ES-I3 (cell line): Measurements from ENCODE around the gene CEBPB.

Source experiments
- H3K36me3 ChIP-seq: 2 replicates; pipeline ENCODE4 v1.6.1; 2013; ENCODE audit warnings: mild to moderate bottlenecking, low read length, control low read depth, moderate library complexity; ENCODE audit not compliant: insufficient read depth
- H3K4me1 ChIP-seq: 2 replicates; pipeline ENCODE4 v1.6.1; 2013; ENCODE audit warnings: mild to moderate bottlenecking, control low read depth, low read length; ENCODE audit not compliant: insufficient read depth
- H3K9ac ChIP-seq: 2 replicates; pipeline ENCODE4 v1.6.1; 2013; ENCODE audit warnings: low read depth, mild to moderate bottlenecking, low read length, moderate library complexity
- H3K9me3 ChIP-seq: 2 replicates; pipeline ENCODE4 v1.6.1; 2013; ENCODE audit warnings: mild to moderate bottlenecking, low read length, moderate library complexity; ENCODE audit not compliant: control insufficient read depth, insufficient read depth

The CEBPB gene

DNA sequence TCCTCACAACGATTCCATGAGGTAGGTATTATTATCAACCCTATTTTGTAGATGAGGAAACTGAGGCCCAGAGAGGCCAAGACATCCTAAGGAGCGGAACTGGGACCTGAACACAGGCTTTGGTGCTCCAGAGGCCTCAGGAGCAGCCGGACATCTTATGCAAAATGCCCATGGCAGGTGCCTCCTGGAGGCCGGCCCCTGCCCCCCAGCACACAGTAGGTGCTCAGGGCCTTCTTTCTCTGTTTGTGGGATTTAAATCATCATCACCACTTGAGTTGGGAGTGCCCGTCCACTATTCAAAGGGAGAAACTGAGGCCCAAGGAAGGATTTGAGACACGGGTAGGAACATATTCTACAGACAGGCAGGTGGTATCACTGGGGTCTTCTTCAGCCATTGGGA is 41.2 kb downstream of the CEBPB start:
- Histone ChIP-seq H3K9me3 (no peaks in the 10 kb centered on the region), H3K36me3 (no peaks in the 10 kb centered on the region), H3K4me1 (no peaks in the 10 kb centered on the region), H3K9ac (no peak overlapping the region)

DNA sequence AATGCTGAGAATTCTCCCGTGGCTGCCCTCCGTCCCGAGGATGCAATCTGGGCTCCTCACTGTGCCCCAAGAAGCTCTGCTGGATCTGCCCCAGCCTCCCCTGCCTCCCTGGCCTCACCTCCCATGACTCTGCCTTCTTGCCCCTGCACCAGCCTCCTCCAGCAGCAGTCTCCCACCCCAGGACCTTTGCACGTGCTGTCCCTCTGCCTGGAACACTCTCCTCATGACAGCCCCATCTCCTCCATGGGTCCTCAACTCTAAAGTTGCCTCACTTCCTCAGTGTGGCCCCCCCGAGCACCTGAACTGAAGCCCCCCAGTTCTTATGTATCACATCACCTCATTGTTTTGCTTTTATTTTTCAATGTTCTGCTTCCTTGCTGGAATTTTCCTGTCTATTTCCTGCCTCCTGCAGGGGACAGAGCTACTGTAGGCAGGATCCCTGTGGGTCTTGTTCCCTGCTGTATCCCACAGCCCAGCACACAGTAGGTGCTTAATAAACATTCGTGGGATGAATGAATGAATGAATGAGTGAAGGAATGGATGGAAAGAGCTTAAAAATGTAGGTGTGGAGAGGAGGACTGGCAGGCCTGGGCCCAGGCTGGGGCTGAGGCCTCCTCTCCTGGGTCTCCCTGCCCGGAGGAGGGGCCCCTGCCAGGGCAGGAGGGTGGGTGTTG is 42.2 kb downstream of the CEBPB start:
- no peaks in the 10 kb centered on the region for H3K4me1 ChIP-seq
- H3K36me3 ChIP-seq, result no peaks in the 10 kb centered on the region
- H3K9me3 ChIP-seq, result no peaks in the 10 kb centered on the region
- no peak overlapping the region for H3K9ac ChIP-seq

- H3K36me3 ChIP-seq, result no peaks in the 10 kb centered on the region
- H3K4me1 ChIP-seq, result no peaks in the 10 kb centered on the region
- H3K9me3 ChIP-seq, result no peaks in the 10 kb centered on the region
- H3K9ac ChIP-seq, result no peak overlapping the region
Observed at GRCh38 chr20:50233325-50234212, 42.9 kb downstream of the CEBPB start.

DNA sequence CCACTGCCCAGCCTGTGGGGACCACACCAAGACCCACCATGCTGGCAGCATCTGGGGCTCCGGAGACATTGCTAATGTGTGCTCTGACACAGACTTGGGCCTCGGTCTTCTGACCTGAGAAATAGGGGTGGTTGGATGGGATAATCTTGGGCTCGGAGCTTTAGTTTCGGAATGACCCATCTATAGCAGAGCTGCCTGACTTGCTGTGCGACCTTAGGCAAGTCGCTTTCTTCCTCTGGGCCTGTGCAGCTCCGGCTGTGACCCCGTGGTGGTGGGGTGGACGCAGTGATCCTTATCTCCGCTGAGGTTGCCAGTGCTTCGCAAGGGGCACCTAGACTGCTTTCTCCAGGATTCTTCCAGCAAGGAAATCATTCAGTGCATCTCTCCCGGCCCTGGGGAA is 43.7 kb downstream of the CEBPB start:
- no peak overlapping the region for H3K9ac ChIP-seq
- no peaks in the 10 kb centered on the region for H3K4me1 ChIP-seq
- no peaks in the 10 kb centered on the region for H3K9me3 ChIP-seq
- no peaks in the 10 kb centered on the region for H3K36me3 ChIP-seq

GRCh38 chr20:50237349-50237748 is 46.7 kb downstream of the CEBPB start:
- Histone ChIP-seq H3K9ac (no peak overlapping the region), H3K4me1 (no peaks in the 10 kb centered on the region), H3K36me3 (no peaks in the 10 kb centered on the region), H3K9me3 (no peaks in the 10 kb centered on the region)

- no peak overlapping the region for H3K9ac ChIP-seq
- no peaks in the 10 kb centered on the region for H3K36me3 ChIP-seq
- H3K4me1 ChIP-seq, result no peaks in the 10 kb centered on the region
- H3K9me3 ChIP-seq, result no peaks in the 10 kb centered on the region
Observed at GRCh38 chr20:50238081-50238800, 47.6 kb downstream of the CEBPB start.

DNA sequence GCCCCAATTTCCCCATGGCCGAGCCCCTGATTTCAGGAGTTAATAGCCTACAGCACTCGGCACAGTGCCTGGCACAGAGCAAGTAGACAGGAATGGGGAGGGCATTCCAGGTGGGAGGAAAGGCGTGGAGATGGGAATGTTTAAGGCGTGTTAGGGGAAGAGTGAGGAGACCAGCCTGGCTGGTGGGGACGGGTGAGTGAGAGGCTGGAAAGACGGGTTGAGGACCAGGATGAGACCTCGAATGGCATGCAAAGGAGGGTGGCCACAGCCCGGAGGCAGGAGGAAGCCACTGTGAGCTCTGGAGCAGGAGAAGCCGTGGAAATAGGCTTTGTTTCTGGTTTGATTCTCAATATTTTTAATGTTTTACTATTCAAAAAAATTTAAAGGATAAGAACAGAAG is 49.5 kb downstream of the CEBPB start:
- no peaks in the 10 kb centered on the region for H3K36me3 ChIP-seq
- H3K4me1 ChIP-seq, result no peaks in the 10 kb centered on the region
- no peak overlapping the region for H3K9ac ChIP-seq
- no peaks in the 10 kb centered on the region for H3K9me3 ChIP-seq

DNA sequence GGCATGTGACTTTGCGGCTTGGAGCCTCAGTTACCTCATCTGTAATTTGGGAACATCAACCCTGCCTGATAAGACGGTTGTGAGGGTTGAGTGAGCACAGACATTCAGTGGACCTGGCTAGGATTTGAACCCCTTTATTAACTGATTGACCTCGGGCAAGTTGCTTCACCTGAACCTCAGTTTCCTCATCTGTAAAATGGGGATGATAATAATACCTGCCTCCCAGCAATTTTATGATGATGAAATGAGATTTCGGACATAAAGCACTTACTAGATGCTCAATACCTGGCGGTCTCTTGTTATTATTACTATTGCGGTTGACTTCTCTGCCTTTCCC is 51.5 kb downstream of the CEBPB start:
- H3K36me3 ChIP-seq, result no peaks in the 10 kb centered on the region
- no peaks in the 10 kb centered on the region for H3K4me1 ChIP-seq
- no peaks in the 10 kb centered on the region for H3K9me3 ChIP-seq
- no peak overlapping the region for H3K9ac ChIP-seq
